BE2C (cell line): Measurements from ENCODE around the gene MB21D2.
A peak's percentile ranks its signal among the peaks of the same experiment; 100 is the strongest.
"Not testable (repeated sequence)": the region's sequence is repeated elsewhere in the genome, so short reads cannot be mapped to it uniquely, and the experiment has no call there.

ENCODE experiments used
- DNase-seq: peaks from one replicate; pipeline ENCODE4 v3.0.0-alpha.2; 2020
- H3K27me3 ChIP-seq: fragments of 250-450 bp; sonication (Bioruptor Pico); 2 replicates; pipeline ENCODE4 v1.5.1; 2020; ENCODE audit warnings: mild to moderate bottlenecking
- H3K36me3 ChIP-seq: fragments of 250-450 bp; sonication (Bioruptor Pico); 2 replicates; pipeline ENCODE4 v1.5.1; 2020; ENCODE audit warnings: mild to moderate bottlenecking
- H3K4me1 ChIP-seq: fragments of 250-450 bp; sonication (Bioruptor Pico); 2 replicates; pipeline ENCODE4 v1.5.1; 2020
- H3K4me3 ChIP-seq: 2 replicates; pipeline ENCODE4 v1.5.1; 2011; ENCODE audit warnings: low read depth, low read length
- H3K9me3 ChIP-seq: fragments of 250-450 bp; sonication (Bioruptor Pico); 2 replicates; pipeline ENCODE4 v1.5.1; 2020
- TF ChIP-seq, protein P1 (sequence below): IDR thresholded peaks from 2 replicates; pipeline ENCODE4 v1.5.1; 2012; ENCODE audit warnings: mild to moderate bottlenecking, low read depth, low read length

The MB21D2 gene

DNA sequence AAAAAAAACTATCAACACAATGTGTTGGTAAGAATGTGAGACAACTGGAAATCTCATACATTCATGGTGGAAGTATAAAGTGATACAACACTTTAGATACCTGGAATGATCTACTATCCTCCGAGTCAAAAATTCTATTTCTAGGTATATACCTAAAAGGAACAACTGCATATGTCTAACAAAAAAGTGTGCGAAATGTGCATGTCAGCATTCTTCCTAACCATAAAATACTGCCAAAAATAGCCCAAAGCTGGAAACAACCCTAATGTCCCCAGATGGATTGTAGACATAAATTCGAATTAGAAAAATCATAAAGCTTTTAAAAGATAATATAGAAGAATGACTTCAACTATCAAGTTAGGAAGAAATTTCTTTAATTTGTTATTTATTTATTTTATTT is 139.1 kb downstream of the MB21D2 start:
- Histone ChIP-seq H3K4me3 (no peak overlapping the region), H3K9me3 (no peaks in the 10 kb centered on the region), H3K4me1 (no peaks in the 10 kb centered on the region), H3K36me3 (no peaks in the 10 kb centered on the region), H3K27me3 (no peaks in the 10 kb centered on the region)
- DNase-seq: no peak
- TF ChIP-seq, protein P1, sequence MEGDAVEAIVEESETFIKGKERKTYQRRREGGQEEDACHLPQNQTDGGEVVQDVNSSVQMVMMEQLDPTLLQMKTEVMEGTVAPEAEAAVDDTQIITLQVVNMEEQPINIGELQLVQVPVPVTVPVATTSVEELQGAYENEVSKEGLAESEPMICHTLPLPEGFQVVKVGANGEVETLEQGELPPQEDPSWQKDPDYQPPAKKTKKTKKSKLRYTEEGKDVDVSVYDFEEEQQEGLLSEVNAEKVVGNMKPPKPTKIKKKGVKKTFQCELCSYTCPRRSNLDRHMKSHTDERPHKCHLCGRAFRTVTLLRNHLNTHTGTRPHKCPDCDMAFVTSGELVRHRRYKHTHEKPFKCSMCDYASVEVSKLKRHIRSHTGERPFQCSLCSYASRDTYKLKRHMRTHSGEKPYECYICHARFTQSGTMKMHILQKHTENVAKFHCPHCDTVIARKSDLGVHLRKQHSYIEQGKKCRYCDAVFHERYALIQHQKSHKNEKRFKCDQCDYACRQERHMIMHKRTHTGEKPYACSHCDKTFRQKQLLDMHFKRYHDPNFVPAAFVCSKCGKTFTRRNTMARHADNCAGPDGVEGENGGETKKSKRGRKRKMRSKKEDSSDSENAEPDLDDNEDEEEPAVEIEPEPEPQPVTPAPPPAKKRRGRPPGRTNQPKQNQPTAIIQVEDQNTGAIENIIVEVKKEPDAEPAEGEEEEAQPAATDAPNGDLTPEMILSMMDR: no peak

DNA sequence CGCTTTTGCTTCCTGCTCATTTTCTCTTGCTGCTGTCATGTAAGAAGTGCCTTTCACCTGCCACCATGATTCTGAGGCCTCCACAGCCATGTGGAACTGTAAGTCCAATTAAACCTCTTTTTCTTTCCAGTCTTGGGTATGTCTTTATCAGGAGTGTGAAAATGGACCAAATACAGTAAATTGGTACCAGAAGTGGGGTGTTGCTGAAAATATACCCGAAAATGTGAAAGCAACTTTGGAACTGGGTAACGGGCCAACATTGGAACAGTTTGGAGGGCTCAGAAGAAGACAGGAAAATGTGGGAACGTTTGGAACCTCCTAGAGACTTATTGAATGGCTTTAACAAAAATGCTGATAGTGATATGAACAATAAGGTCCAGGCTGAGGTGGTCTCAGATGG is 143.3 kb downstream of the MB21D2 start:
- DNase-seq, H3K27me3 ChIP-seq, H3K4me3 ChIP-seq, H3K36me3 ChIP-seq, H3K9me3 ChIP-seq, H3K4me1 ChIP-seq: not testable (repeated sequence)

DNA sequence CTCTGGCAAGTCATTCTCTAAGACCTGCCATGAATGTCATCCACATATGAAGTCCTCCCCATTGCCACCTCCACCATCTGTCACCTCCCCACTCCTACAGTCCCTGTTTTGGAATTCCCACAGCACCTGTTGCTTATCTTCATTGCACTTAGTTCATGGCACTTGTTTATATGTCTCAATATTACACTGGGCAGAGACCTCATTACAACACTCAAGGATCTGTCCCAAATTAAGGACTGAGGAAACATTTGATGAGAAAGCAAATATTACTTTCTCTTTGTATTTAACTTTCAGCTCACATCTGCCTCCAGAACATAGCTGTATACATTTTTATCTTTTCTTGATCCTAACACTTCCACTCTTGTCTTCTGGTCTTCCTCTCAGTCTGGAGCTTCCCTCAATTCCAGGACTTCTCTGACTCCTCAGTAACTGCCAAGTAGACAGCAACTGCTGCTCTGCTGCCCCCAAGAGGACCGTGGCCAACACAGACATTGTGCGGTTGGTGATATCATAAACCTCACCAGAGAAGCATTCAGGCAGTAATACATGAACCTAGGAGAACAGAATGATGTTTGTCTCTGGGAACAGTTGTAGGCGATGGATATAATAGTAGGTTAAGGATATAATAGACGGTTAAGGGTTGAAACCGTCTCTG is 145.3 kb downstream of the MB21D2 start:
- Histone ChIP-seq H3K27me3 (no peaks in the 10 kb centered on the region), H3K4me3 (no peak overlapping the region), H3K36me3 (no peaks in the 10 kb centered on the region), H3K9me3 (no peaks in the 10 kb centered on the region), H3K4me1 (no peaks in the 10 kb centered on the region)
- no peak for DNase-seq
- TF ChIP-seq, protein P1: peak; percentile 30; the same call in 1 of the 2 replicates

DNA sequence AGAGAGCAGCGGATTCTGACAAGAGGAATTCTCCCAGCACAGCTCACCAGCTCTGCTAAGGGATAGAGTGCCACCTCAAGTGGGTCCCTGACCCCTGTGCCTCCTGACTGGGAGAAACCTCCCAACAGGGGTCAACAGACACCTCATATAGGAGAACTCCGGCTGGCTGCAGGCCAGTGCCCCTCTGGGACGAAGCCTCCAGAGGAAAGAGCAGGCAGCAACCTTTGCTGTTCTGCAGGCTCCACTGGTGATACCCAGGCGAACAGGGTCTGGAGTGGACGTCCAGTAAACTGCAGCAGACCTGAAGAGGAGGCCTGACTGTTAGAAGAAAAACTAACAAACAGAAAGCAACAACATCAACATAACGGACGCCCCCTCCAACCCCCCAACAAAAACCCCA is 159.0 kb downstream of the MB21D2 start:
- Histone ChIP-seq H3K4me1 (no peaks in the 10 kb centered on the region), H3K9me3 (no peaks in the 10 kb centered on the region), H3K36me3 (no peaks in the 10 kb centered on the region), H3K27me3 (no peaks in the 10 kb centered on the region), H3K4me3 (no peak overlapping the region)
- DNase-seq: no peak
- TF ChIP-seq, protein P1: no peak

DNA sequence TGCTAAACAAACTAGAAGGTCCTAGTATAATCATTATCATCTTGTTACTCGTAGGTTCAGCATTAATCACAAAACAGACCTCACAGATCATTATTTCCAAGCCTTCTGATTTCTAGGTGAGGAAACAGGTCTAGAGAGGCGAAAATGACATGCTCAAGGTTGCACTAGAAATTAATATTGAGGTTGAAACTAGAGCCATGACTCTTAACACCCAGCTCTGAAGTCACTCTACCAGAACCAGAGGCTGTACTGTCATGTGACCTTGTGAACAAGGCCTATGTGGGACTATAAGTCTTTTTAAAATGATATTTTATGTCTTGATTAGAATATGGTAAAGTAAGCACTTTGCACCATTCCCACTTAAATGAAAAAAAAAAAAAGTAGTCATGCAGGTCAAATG is 166.5 kb downstream of the MB21D2 start:
- no peaks in the 10 kb centered on the region for H3K36me3 ChIP-seq
- no peak overlapping the region for H3K4me3 ChIP-seq
- no peak for DNase-seq
- no peaks in the 10 kb centered on the region for H3K4me1 ChIP-seq
- no peaks in the 10 kb centered on the region for H3K9me3 ChIP-seq
- H3K27me3 ChIP-seq: no peaks in the 10 kb centered on the region
- TF ChIP-seq, protein P1: no peak

DNA sequence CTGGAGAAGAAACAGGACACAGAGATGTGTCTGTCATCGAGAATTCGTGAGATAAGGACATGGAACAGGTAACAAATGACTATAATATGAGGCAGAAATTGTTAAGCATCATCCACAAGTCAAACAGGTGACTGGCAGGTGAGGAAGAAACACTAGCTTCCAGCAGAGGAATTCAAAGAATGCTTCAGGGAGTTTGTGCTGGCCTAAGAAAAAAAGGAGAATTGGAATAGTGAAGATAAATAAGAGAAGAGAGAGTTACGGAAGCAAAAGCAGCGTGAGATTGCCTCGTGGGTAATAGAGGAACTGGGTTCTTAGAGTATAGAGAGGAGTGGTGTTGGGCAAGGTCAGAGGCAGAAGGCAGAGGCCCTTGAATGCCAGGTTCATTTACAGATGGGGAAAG is 167.5 kb downstream of the MB21D2 start:
- TF ChIP-seq, protein P1: no peak
- Histone ChIP-seq H3K4me1 (no peaks in the 10 kb centered on the region), H3K36me3 (no peaks in the 10 kb centered on the region), H3K9me3 (no peaks in the 10 kb centered on the region), H3K27me3 (no peaks in the 10 kb centered on the region), H3K4me3 (no peak overlapping the region)
- no peak for DNase-seq
